Skeletal muscle tissue (tissue), 4 donors: Measurements from ENCODE around the gene GIPC2. TPM values are rescaled to one million over a fixed set of nuclear protein-coding genes. Genes with fewer than 3 reads are reported as not detected.
"Not testable (repeated sequence)": the region's sequence is repeated elsewhere in the genome, so short reads cannot be mapped to it uniquely, and the experiment has no call there.

Experiments
- H3K27ac ChIP-seq: one replicate; pipeline ENCODE4 v1.7.0; 2013; ENCODE audit warnings: mild to moderate bottlenecking, low read depth, low read length, inconsistent platforms
- H3K27me3 ChIP-seq, 3 donors: one replicate each; pipeline ENCODE4 v1.7.0; 2013; ENCODE audit warnings: low read length in 3 of 3; ENCODE audit not compliant: control insufficient read depth in 3 of 3, insufficient read depth in 3 of 3
- H3K36me3 ChIP-seq, 3 donors: one replicate each; pipeline ENCODE4 v1.7.0; 2013; ENCODE audit warnings: low read length in 3 of 3; ENCODE audit not compliant: control insufficient read depth in 3 of 3, insufficient read depth in 3 of 3
- H3K4me1 ChIP-seq, 3 donors: one replicate each; pipeline ENCODE4 v1.7.0; 2013; ENCODE audit warnings: low read length in 3 of 3, mild to moderate bottlenecking in 3 of 3; ENCODE audit not compliant: control insufficient read depth in 3 of 3, insufficient read depth in 3 of 3
- H3K4me3 ChIP-seq, 3 donors: one replicate each; pipeline ENCODE4 v1.7.0; 2013; ENCODE audit warnings: low read length in 3 of 3
- H3K9ac ChIP-seq, 3 donors: one replicate each; pipeline ENCODE4 v1.7.0; 2013; ENCODE audit warnings: low read length in 3 of 3, mild to moderate bottlenecking in 3 of 3, moderate library complexity in 2 of 3, low read depth in 1 of 3
- H3K9me3 ChIP-seq, 3 donors: one replicate each; pipeline ENCODE4 v1.7.0; 2013; ENCODE audit warnings: low read length in 3 of 3; ENCODE audit not compliant: control insufficient read depth in 3 of 3
- total RNA-seq: library from RNA; depleted of rRNA; stranded (reverse); fragments of >200 nt; gene quantifications from one replicate; pipeline ENCODE4 v1.2.3, GENCODE V29; 2014
- donor health status: Osteomylitis.

GIPC2 gene
- total RNA-seq, 1 donor from 2014 or later: 1.6 TPM

DNA sequence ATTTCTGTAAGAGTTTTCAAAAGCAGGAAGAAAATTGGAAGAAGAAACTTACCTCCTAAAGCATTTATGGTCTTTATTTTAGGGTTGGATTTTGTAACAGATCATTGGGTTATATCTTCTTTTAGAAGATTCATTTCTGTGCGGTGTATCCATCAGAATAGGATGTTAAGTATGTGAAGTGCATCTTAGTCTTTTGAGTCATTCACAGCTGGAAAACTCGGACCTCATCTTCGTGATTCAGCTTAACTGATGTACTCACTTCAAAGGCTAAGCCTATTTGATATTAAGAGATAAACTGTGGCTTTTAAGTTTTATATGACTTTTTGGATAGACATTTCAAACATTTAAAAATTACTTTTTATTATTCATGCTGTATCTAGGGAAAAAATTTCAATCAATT is 56.3 kb downstream of the GIPC2 start:
- H3K27me3 ChIP-seq: no peaks in the 10 kb centered on the region

DNA sequence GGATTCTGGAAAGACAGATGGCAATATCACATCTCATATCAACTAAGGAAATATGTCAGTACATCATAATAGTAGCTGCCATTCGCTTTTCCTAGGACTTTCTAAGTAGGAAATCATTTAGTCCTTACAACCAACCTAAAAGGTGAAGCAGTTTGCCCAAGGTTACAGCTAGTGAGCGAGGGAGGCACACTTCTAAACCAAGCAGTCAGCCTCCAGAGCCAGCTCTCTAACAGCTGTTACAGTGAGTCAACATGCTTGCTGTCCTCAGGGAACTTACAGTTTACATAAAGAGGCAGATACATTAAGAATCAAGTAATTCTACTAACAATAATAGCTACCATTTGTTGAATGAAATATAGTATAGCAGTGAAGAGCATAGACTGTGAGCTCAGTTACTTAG is 57.1 kb downstream of the GIPC2 start:
- Histone ChIP-seq H3K27me3 (no peaks in the 10 kb centered on the region), H3K27ac (no peak overlapping the region), H3K9ac (no peak overlapping the region)

More for the DNA sequence above, 56.3 kb downstream of the GIPC2 start:
- Histone ChIP-seq H3K36me3 (no peaks in the 10 kb centered on the region), H3K4me1 (peaks cover 5 to 13% (median 13%) of the 10 kb centered on the region in 3 donors), H3K9me3 (no peaks in the 10 kb centered on the region), H3K4me3 (no peak overlapping the region), H3K9ac (no peak overlapping the region), H3K27ac (peak overlapping the region; percentile 40)

DNA sequence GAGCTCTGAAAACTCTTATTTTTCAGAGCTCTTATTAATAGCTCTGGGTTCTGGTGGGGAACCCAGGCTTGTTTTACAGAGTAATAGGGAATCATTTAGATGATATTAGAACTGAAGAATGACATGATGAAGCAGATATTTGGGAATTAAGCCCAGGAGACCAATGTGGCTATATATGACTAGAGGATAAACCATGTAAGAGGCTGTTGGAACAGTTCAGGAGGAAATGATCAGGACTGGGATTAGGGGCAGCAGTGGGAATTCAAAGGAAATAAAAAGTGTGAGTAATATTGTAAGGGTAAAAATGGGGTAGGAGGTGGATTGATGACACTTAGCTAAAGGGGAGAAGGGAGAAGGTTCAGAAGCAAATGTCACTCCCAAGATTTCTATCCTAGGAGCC is 58.6 kb downstream of the GIPC2 start:
- Histone ChIP-seq H3K9me3 (no peaks in the 10 kb centered on the region), H3K27me3 (no peaks in the 10 kb centered on the region), H3K9ac (no peak overlapping the region), H3K4me3 (no peak overlapping the region), H3K27ac (no peak overlapping the region), H3K36me3 (no peaks in the 10 kb centered on the region), H3K4me1 (peaks cover 5 to 13% (median 13%) of the 10 kb centered on the region in 3 donors)

More for the DNA sequence above, 57.1 kb downstream of the GIPC2 start:
- no peak overlapping the region for H3K4me3 ChIP-seq
- H3K9me3 ChIP-seq: no peaks in the 10 kb centered on the region
- peaks cover 5 to 13% (median 13%) of the 10 kb centered on the region in 3 donors for H3K4me1 ChIP-seq
- H3K36me3 ChIP-seq: no peaks in the 10 kb centered on the region

DNA sequence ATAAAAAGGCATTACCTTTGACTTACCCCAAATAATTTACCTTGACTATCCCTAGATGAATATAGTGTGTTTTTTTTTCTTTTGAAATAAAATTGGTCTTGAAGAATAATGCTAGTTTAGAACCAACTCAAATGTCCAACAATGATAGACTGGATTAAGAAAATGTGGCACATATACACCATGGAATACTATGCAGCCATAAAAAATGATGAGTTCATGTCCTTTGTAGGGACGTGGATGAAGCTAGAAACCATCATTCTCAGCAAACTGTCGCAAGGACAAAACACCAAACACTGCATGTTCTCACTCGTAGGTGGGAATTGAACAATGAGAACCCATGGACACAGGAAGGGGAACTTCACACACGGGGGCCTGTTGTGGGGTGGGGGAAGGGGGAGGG is 63.9 kb downstream of the GIPC2 start:
- H3K9ac ChIP-seq, H3K9me3 ChIP-seq, H3K4me3 ChIP-seq, H3K27ac ChIP-seq, H3K27me3 ChIP-seq, H3K36me3 ChIP-seq: not testable (repeated sequence)
- peaks cover 6 to 13% (median 9%) of the 10 kb centered on the region in 3 donors for H3K4me1 ChIP-seq

DNA sequence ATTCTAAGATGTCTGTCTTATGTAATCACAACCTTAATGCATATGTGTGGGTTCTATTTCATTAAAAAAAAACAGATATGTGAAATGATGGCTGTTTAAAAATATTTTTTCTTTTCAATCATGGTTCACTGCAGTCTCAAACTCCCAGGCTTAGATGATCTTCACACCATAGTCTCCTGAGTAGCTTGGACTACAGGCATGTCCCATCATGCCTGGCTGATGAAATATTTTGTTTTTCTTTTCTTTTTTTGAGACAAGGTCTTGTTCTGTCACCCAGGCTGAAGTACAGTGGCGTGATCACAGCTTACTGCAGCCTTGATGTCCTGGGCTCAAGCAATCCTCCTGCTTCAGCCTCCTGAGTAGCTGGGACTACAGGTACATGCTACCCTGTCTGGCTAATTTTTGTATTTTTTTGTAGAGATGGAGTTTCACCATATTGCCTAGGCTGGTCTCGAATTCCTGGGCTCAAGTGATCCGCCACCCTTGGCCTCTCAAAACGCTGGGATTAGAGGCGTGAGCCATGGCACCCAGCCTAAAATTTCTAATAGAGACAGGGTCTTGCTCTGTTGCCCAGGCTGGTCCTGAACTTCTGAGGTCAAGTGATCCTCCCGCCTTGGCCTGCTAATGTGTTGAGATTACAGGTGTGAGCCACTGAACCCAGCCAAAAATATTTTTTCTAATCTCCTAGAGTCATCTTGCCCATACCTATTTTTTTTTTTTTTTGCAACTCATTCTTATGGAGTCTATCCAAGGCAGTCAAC is 67.6 kb downstream of the GIPC2 start:
- H3K4me1 ChIP-seq: peaks cover 6 to 13% (median 9%) of the 10 kb centered on the region in 3 donors
- H3K9ac ChIP-seq: no peak overlapping the region
- H3K27me3 ChIP-seq: no peaks in the 10 kb centered on the region
- no peaks in the 10 kb centered on the region for H3K9me3 ChIP-seq
- peak overlapping the region; percentile 33 for H3K27ac ChIP-seq
- H3K4me3 ChIP-seq: peak overlapping the region in 1 of 3 donors; percentile 63
- no peaks in the 10 kb centered on the region for H3K36me3 ChIP-seq

DNA sequence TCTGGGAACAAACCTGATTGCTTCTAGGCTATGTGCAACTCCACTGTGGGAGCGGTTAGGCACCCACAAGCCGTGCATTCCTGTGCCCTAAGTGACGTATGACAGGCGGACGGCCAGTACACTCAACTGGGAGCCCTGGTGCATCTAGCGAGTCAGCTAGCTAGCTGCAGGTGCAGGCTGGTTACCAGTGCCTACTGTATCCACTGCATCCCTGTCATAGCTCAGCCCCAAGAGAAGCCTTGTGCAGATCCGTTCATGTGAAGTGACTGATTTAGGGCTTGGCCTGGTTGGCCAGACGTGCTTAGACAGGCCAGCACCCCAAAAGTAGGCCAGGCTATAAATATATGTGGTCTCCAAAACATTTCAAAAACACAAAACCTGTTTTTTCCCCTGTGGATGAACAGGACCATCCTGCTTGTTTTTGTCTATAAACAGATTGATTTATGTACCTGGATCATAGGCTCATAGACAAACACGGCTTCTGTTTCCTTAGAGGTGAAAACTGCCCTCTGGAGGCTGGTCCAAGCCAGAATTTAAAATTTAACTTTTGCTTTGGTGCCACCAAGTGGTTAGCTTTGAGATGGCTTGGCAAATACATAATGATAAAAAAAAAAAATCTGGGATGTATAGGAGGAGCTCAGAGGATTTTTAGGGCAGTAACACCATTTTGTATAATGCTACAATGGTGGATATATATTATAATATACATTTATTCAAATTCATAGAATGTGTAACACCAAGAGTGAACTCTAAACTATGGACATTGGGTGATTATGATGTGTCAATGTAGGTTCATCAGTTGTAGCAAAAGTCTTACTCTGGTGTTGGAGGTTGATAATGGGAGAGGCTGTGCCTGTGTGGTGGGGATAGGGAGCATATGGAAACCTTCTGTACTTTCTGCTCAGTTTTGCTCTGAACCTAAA is 68.5 kb downstream of the GIPC2 start:
- no peaks in the 10 kb centered on the region for H3K27me3 ChIP-seq
- H3K36me3 ChIP-seq: no peaks in the 10 kb centered on the region
- H3K27ac ChIP-seq: peak overlapping the region; percentile 38
- no peak overlapping the region for H3K9ac ChIP-seq
- H3K4me1 ChIP-seq: peaks cover 6 to 13% (median 9%) of the 10 kb centered on the region in 3 donors
- peak overlapping the region; percentile 30 to 63 (median 38) for H3K4me3 ChIP-seq
- no peaks in the 10 kb centered on the region for H3K9me3 ChIP-seq

DNA sequence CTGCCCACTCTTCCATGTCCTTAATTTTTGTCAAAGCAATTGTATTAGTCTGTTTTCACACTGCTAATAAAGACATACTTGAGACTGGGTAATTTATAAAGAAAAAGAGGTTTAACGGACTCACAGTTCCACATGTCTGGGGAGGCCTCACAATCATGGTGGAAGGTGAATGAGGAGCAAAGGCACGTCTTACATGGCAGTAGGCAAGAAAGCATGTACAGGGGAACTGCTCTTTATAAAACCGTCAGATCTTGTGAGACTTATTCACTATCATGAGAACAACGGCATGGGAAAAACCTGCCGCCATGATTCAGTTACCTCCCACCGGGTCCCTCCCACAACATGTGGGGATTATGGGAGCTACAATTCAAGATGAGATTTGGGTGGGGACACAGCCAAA is 74.7 kb downstream of the GIPC2 start:
- H3K36me3 ChIP-seq, H3K4me1 ChIP-seq, H3K4me3 ChIP-seq, H3K27ac ChIP-seq, H3K9me3 ChIP-seq, H3K27me3 ChIP-seq, H3K9ac ChIP-seq: not testable (repeated sequence)

DNA sequence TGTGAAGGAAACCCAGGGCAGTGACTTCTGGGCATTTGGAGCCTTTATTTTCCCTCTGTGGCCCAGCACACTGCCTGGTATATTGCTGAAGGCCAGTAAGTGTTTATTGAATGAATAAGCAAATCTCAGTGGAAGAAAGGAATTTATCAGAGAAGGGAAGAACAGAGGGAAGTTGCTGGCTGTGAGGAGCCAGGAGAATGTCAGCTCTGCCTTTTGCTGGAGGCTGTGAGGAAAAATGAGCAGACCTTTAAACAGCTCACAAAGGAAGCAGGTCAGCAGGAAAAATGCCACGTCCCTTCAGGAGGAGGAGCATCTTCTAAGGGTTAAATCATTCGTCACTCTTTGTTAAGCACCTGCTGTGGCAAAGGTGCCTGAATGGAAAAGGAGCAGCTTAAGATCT is 75.9 kb downstream of the GIPC2 start:
- Histone ChIP-seq H3K4me1 (no peaks in the 10 kb centered on the region), H3K9me3 (no peaks in the 10 kb centered on the region), H3K27ac (no peak overlapping the region), H3K36me3 (peaks cover 0 to 3% (median 0%) of the 10 kb centered on the region in 3 donors), H3K9ac (no peak overlapping the region), H3K4me3 (no peak overlapping the region), H3K27me3 (no peaks in the 10 kb centered on the region)

DNA sequence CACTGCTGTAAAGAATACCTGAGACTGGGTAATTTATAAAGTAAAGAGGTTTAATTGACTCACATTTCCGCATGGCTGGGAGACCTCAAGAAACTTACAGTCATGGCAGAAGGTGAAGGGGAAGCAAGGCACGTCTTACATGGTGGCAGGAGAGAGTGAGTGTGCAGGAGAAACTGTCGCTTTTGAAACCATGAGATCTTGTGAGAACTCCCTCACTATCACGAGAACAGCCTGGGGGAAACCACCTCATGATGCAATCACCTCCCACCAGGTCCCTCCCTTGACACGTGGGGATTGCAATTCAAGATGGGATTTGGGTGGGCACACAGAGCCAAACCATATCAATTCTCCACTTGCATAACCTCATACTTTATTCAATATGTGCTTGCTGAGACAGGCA is 76.6 kb downstream of the GIPC2 start:
- Histone ChIP-seq H3K27me3 (no peaks in the 10 kb centered on the region), H3K9me3 (no peaks in the 10 kb centered on the region), H3K36me3 (peaks cover 0 to 3% (median 0%) of the 10 kb centered on the region in 3 donors), H3K27ac (no peak overlapping the region), H3K4me1 (no peaks in the 10 kb centered on the region), H3K4me3 (no peak overlapping the region), H3K9ac (no peak overlapping the region)

DNA sequence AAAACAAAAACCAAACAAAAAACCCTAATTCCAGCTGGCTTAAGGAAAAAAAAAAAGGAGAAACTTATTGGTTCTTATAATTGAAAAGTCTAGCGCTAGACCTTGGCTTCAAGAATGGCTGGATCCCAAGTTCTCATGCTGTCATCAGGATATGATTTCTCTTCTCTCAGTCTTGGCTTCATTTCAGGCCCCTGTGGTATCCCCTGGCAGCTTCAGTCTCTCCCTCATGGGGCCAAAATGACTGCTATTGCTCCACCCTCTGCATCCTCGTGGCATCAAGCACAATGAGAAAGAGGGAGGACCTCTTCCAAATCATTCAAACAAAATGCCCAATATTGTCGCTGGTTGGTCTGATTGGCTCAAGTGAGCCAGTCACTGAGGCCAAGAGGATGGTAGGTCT is 80.7 kb downstream of the GIPC2 start:
- H3K27me3 ChIP-seq: no peaks in the 10 kb centered on the region
- no peaks in the 10 kb centered on the region for H3K36me3 ChIP-seq
- H3K9ac ChIP-seq: no peak overlapping the region
- no peak overlapping the region for H3K27ac ChIP-seq
- H3K9me3 ChIP-seq: no peaks in the 10 kb centered on the region
- no peak overlapping the region for H3K4me3 ChIP-seq
- H3K4me1 ChIP-seq: no peaks in the 10 kb centered on the region
